NCI-H2081 treated with DMSO at 0.1 percent for 48 hours (cell line): ENCODE data around the gene PTPN1.

ENCODE experiments used
- DNase-seq: peaks from one replicate; lab custom pipeline; 2025; lab: John Stamatoyannopoulos, UW

PTPN1 gene

GRCh38 chr20:50577175-50578018 lies 67.2 kb downstream of the PTPN1 start:
- no peak for DNase-seq

- no peak for DNase-seq
These were observed 68.0 kb downstream of the PTPN1 start for GRCh38 chr20:50578061-50578777.

GRCh38 chr20:50578778-50579165 lies 68.6 kb downstream of the PTPN1 start:
- DNase-seq: no peak

GRCh38 chr20:50579511-50579910 lies 69.3 kb downstream of the PTPN1 start:
- no peak for DNase-seq

- no peak for DNase-seq
These were observed 70.0 kb downstream of the PTPN1 start for GRCh38 chr20:50580016-50580747.

- DNase-seq: no peak
These were observed 70.8 kb downstream of the PTPN1 start for GRCh38 chr20:50580842-50581544.

- no peak for DNase-seq
These were observed 71.9 kb downstream of the PTPN1 start for GRCh38 chr20:50582092-50582491.

GRCh38 chr20:50582591-50583234 lies 72.5 kb downstream of the PTPN1 start:
- no peak for DNase-seq

GRCh38 chr20:50583442-50584150 lies 73.4 kb downstream of the PTPN1 start:
- no peak for DNase-seq

- DNase-seq: no peak
These were observed 74.5 kb downstream of the PTPN1 start for GRCh38 chr20:50584687-50585086.

DNA sequence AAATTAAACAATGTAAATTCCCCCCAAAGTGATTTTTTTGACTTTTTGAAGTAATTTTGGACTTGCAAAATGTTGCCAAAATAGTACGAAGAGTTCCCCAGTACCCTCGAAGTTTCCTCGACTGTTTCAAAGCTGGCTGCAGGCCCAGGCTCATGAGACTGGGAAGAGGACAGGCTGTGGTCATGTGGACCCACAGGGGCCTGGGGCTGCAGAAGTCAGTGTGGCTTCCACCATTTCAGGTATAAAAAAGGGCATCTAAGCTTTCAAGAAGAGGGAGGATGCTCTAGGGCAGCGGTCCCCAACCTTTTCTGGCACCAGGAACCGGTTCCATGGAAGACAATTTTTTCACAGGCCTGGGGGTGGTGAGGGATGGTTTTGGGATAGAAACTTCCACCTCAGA lies 75.0 kb downstream of the PTPN1 start:
- no peak for DNase-seq

DNA sequence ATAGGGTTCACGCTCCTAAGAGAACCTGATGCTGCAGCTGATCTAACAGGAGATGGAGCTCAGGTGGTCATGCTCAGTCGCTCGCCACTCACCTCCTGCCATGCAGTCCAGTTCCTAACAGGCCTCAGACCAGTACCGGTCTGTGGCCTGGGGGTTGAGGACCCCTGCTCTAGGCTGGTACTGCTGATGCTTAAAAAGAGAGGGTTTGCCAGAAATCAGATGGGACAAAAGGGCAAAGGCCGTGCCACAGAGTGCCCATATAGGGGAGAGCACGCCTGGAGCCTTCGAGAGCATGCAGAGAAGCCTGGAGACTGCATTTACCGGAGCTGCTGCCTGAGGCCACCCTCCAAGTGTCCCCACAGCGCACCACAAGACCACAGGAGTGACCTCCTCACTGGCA lies 75.5 kb downstream of the PTPN1 start:
- no peak for DNase-seq

DNA sequence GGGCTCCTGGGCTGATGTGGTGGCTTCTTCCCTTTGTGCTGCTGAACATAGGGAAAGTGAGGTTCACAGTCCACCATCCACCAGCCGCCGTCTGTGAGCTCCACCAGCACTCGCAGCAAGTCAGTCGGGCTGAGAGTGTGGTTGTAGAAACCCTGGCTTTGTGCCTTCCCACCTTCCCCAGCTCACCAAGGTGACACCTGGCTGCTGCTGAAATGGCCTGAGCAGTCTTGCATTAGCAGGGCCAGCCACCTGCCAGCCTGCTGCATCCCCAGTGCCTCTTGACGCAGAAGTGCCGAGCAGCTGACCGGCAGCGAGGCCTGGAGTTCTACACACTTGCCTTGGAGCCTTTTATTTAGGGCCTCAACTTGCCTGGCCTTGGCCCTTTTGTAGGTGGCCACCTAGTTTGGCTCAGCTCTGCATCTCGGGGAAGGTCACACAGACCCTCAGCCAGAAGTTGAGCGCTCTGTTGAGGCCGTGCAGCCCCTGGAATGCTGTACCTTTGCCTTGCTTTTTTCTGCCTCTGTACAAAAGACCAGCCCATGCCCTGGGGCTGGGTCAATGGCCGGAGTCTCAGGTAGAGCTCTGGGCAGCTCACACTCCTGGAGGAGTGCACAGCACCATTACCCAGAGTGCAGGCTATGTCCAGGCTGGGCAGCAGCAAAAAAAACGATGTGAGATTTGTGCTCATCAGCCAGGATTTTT lies 76.5 kb downstream of the PTPN1 start:
- DNase-seq: no peak

DNA sequence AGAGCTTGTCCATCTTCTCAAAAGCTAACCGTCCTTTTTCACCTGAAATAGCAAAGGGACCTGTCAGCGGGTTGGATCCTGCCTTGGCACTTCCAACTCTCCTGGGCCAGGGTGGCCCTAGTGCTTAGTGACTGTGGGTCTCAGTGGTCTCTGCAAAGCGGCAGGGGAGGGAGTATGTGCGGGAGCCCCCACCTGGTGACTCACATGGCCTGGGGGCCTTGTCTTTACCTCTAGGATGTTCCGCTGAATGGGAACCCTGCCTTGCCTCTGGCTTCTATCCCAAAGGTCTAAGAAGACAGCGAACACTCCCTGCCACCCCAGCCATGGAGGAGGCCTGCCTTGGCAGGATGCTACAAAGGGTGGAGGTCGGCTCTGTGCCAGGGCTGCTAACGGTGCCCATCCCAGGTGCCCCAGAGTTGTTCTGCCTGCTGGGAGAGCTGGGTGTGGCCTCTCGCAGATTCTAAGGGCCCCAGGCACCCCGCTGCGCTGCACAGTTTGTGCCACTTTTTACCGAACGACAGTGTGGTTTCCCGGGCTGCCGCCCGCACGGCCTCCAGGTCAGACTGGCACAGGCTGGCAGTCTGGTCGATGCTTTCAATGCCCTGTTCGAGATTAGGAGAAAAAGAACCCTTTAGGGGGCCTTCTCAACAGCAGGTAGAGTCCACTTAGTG lies 77.2 kb downstream of the PTPN1 start:
- DNase-seq: no peak

DNA sequence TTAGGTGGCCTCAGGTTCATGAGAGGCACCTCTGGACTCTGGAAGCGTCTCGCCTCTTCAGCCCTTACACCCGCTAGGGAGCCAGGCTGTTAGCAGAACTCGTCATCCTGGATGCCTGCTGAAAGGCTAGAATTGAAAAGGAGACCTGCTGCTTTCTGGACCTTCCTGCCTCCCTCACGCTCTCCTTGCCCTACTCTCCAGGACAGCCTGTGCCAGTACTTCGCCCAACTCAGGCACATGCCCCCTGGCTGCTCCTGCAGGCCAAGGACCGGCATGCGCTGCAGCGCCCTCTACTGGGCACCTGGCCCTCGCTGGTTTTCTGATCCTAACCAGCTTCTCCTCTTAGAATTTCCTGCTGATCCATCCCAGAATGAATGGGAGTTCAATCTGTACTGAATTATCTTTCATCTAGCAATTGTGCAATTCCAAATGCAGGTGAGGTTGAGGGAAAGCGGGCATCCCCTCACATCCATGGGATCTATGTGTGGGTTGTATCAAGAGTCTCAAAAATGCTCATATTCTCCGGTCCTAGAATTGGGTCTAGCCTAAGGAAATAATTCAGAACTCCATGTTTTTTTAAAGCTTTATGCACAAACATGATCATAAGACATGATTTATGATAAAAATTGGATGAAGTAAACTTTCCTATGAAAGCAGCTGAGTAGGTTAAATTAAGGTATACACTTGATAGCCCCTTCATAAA lies 78.0 kb downstream of the PTPN1 start:
- no peak for DNase-seq

DNA sequence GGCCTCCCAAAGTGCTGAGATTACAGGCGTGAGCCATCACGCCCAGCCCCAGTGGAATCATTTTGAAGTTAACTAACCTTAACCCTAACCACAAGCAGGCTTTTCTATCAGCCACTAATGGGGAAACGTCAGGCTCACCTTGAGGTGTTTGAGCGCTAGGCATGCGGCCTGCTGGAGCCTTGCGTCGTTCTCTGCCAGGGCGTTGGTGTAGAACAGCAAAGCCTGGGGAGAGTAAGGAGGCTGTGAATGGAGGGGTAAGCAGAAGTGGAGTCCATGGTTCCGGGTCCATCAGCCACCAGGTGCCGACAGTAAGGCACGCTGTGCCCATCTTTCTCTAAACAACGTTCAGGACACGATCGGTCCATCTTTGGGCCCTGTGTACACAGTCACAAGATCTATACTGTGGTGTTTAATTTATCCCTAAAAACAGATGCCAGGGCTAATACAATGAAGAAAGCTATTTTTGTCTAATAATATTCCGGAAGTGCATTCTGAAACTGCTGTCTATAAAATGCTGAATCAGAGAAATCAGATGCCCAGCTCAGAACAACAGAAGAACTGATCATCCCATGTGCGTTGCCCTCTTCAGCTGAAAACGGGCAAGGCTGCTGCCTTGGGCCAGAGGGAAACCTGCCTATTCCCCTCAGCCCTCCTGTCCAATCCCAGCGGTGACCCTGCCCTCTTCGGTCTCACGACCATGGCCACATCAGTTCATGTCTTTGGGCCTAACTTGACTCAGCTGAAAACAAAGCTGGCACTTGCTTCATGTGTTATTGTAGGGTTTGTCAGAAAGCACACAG lies 79.6 kb downstream of the PTPN1 start:
- no peak for DNase-seq

GRCh38 chr20:50590348-50590664 lies 80.1 kb downstream of the PTPN1 start:
- DNase-seq: no peak

DNA sequence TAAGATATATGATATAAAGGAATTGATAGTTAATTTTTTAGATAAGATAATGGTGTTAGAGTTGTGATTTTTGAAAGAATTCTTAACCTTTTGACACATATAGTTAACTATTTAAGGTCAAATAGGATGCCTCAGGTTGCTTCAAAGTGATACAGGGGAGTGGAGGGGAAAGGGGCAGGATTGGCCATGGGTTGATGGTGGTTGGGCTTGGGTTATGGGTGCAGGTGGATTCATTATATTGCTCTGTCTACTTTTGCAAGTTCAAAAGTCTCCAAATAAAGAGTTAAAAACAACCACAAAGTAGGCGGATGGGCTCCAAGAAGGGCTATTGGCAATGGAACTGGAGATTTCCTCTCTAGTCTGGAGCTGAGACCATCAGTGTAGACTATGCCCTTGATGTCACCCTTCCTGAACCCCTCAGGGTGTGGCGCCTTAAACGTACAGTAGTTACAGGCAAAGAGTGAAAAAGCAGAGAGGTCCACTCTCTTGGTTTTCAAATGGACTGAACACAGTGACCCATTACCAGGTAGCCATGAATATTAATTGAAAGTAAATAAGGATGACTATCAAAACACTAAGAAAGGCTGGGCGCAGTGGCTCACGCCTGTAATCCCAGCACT lies 81.2 kb downstream of the PTPN1 start:
- DNase-seq: no peak
